Stimulated activated CD4-positive, alpha-beta T cell treated with anti-CD3 and anti-CD28 coated beads, Interleukin-15, amount 100 ng/mL, for 48 hours (primary cell): ENCODE data around the gene CRYGA.
"Not testable (repeated sequence)": the region's sequence is repeated elsewhere in the genome, so short reads cannot be mapped to it uniquely, and the experiment has no call there.

Experiments used
- DNase-seq, 2 donors: peaks; one replicate each; pipeline ENCODE4 v3.0.0-alpha.2; 2020; ENCODE audit warnings: low read depth in 2 of 2

The CRYGA gene

DNA sequence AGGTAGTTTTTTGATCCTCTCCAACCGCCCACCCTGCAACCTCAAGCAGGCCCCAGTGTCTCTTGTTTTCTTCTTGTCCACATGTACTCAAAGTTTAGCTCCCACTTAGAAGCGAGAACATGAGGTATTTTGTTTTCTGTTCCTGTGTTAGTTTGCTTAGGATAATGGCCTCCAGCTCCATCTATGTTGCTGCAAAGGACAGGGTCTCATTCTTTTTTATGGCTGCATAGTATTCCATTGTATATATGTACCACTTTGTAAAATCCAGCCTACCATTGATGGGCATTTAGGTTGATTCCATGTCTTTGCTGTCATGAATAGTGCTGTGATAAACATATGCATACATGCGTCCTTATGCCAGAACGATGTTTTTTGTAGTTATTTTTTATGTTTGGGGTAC lies 36.3 kb downstream of the CRYGA start:
- no peak for DNase-seq

GRCh38 chr2:208125251-208125650 lies 38.1 kb downstream of the CRYGA start:
- no peak for DNase-seq

DNA sequence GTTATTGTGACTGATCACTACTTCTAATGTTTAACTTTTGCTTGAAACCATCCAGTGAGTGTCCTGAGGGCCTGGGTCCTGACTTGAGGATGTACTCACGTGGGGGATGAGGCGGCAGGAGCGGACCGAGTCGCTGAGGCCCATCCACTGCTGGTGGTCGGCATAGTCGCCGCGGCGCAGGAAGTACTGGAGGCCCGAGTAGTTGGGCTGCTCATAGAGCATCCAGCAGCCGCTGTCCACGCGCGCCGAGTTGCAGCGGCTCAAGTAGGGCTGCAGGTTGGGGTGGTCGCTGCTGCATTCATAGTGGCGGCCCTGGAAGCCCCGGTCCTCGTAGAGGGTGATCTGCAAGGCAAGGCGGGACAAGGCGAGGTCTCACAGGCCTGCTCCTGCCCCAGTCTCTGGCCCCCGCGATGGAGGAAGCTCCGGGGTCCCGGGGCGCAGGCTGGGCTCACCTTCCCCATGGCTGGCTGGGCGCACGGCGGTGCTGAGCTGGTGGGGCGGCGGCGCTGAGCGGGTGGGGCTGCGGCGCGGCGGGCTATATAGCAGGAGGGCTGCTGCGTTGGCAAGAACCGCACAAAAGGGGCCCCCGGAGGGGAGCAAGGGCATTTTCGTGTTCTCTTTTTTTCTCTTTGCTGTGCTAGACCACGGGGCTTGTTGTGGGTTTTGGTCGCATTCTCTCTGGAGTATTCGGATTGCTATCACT lies 39.2 kb downstream of the CRYGA start, which contains the start of gene CRYGD:
TSS of gene CRYGD (minus strand) at position 512 of the 703 bp plus-strand sequence. CDS start at position 461, 51 bp downstream.
- not testable (repeated sequence) for DNase-seq

- no peak for DNase-seq
These were observed 41.1 kb downstream of the CRYGA start for GRCh38 chr2:208122248-208122647.

DNA sequence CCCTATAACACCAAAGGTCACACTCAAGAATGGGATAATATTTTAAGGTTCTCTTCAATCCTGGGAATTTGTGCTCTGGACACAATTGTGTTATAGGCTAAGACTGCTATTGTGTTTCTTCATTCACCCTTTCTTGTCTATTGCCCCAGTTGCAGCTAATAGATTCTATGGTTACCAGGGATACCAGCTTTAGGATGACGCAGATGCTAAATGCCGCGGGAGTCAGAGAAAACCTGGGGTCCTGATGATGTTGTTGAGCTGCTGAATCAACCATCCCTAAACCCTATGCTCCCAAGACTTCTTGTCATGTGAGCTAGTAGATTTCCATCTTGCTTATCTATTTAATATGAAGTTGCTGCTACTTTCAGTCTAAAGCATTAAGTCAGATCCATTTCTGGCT lies 44.5 kb downstream of the CRYGA start:
- DNase-seq = no peak

DNA sequence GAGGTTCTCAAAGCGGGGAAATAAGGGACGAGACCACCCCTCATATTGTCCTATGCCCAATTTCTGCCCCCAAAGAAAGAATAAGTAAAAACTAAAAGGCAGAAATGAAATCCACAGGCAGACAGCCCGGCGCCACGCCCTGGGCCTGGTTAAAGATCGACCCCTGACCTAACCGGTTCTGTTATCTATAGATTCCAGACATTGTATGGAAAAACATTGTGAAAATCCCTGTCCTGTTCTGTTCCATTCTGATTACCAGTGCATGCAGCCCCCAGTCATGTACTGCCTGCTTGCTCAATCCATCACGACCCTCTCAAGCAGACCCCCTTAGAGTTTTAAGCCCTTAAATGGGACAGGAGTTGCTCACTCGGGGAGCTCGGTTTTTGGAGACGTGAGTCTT lies 46.0 kb downstream of the CRYGA start:
- not testable (repeated sequence) for DNase-seq

- DNase-seq = no peak
These were observed 50.4 kb downstream of the CRYGA start for GRCh38 chr2:208112969-208113368.

DNA sequence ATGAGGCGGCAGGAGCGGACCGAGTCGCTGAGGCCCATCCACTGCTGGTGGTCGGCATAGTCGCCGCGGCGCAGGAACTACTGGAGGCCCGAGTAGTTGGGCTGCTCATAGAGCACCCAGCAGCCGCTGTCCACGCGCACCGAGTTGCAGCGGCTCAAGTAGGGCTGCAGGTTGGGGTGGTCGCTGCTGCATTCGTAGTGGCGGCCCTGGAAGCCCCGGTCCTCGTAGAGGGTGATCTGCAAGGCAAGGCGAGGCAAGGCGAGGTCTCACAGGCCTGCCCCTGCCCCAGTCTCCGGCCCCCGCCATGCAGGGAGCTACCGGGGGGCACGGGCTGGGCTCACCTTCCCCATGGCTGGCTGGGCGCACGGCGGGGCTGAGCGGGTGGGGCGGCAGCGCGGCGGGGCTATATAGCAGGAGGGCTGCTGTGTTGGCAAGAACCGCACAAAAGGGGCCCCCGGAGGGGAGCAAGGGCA lies 51.1 kb downstream of the CRYGA start:
- DNase-seq = not testable (repeated sequence)
